SK-N-SH (cell line): Measurements from ENCODE around the gene LHPP. TPM values are rescaled to one million over a fixed set of nuclear protein-coding genes. Genes with fewer than 3 reads are reported as not detected.

Experiments
- CTCF ChIA-PET: fragments of 300-600, 350-600 bp; formaldehyde crosslinking; extraction: SDS; loops from one replicate; lab custom pipeline; 2021; lab: Yijun Ruan, JAX
- POLR2A ChIA-PET: fragments of 350-600 bp; sonication (Branson Sonifier 250); formaldehyde crosslinking; extraction: SDS; loops from one replicate; lab custom pipeline; 2020; ENCODE audit warnings: antibody characterized with exemption, inconsistent platforms; lab: Yijun Ruan, JAX
- DNase-seq: peaks from one replicate; pipeline ENCODE4 v3.0.0; 2012
- H2AFZ ChIP-seq: fragments of 200-600 bp; sonication (generic); 2 replicates; pipeline ENCODE4 v1.8.1; 2016; ENCODE audit warnings: antibody characterized with exemption, mild to moderate bottlenecking, low read depth
- H3F3A ChIP-seq: fragments of 200-600 bp; sonication (generic); replicated peaks from 2 replicates; pipeline ENCODE3; 2016; ENCODE audit warnings: antibody characterized with exemption, mild to moderate bottlenecking; ENCODE audit not compliant: insufficient read depth
- H3K27ac ChIP-seq, 2 experiments: fragments of 200-500 bp in 1 of 2; fragments of 200-600 bp in 1 of 2; sonication (Bioruptor generic) in 1 of 2; sonication (generic), shearing (Covaris generic) in 1 of 2; 2 replicates each; pipeline versions ENCODE4 v1.5.1 to v1.6.1; 2014 to 2016; ENCODE audit warnings: low read depth in 2 of 2, inconsistent platforms in 1 of 2, low read length in 1 of 2, mild to moderate bottlenecking in 1 of 2, mixed read lengths in 1 of 2
- H3K27me3 ChIP-seq: fragments of 200-600 bp; sonication (generic), shearing (Covaris generic); 2 replicates; pipeline ENCODE4 v1.6.1; 2016; ENCODE audit warnings: mixed run types; ENCODE audit not compliant: insufficient read depth
- H3K36me3 ChIP-seq, 2 experiments: fragments of 200-500 bp in 1 of 2; fragments of 200-600 bp in 1 of 2; sonication (Bioruptor generic) in 1 of 2; sonication (generic) in 1 of 2; replicated peaks in 1 of 2; 2 replicates each; pipeline versions ENCODE3 to v1.5.1; 2014 to 2016; ENCODE audit warnings: low read length in 1 of 2, mild to moderate bottlenecking in 1 of 2; ENCODE audit not compliant: insufficient read depth in 2 of 2, control insufficient read depth in 1 of 2
- H3K4me1 ChIP-seq, 2 experiments: fragments of 200-500 bp in 1 of 2; fragments of 200-600 bp in 1 of 2; sonication (Bioruptor generic) in 1 of 2; sonication (generic), shearing (Covaris generic) in 1 of 2; 2 replicates each; pipeline versions ENCODE4 v1.5.1 to v1.6.1; 2014 to 2016; ENCODE audit warnings: low read depth in 1 of 2, low read length in 1 of 2, mixed run types in 1 of 2; ENCODE audit not compliant: insufficient read depth in 2 of 2, control insufficient read depth in 1 of 2
- H3K4me2 ChIP-seq: fragments of 200-600 bp; sonication (generic), shearing (Covaris generic); 2 replicates; pipeline ENCODE4 v1.6.1; 2017; ENCODE audit warnings: mixed run types
- H3K4me3 ChIP-seq, 2 experiments: fragments of 200-500 bp in 1 of 2; fragments of 200-600 bp in 1 of 2; sonication (Bioruptor generic) in 1 of 2; sonication (generic), shearing (Covaris generic) in 1 of 2; 2 replicates each; pipeline versions ENCODE4 v1.5.1 to v1.8.1; 2014 to 2016; ENCODE audit warnings: low read depth in 2 of 2, inconsistent platforms in 1 of 2, low read length in 1 of 2, mild to moderate bottlenecking in 1 of 2, mixed read lengths in 1 of 2, moderate library complexity in 1 of 2
- H3K79me2 ChIP-seq: fragments of 200-600 bp; sonication (generic); 2 replicates; pipeline ENCODE4 v1.8.1; 2017; ENCODE audit warnings: mild to moderate bottlenecking; ENCODE audit not compliant: insufficient read depth
- H3K9ac ChIP-seq: fragments of 200-600 bp; sonication (generic); 2 replicates; pipeline ENCODE4 v1.6.1; 2017; ENCODE audit warnings: mixed run types
- H3K9me2 ChIP-seq: fragments of 200-600 bp; sonication (generic); 2 replicates; pipeline ENCODE4 v1.6.1; 2017; ENCODE audit warnings: mixed run types
- H3K9me3 ChIP-seq: fragments of 200-600 bp; sonication (generic); 2 replicates; pipeline ENCODE4 v1.6.1; 2017; ENCODE audit warnings: mixed run types, mild to moderate bottlenecking, moderate library complexity
- H4K20me1 ChIP-seq: fragments of 200-600 bp; sonication (generic); 2 replicates; pipeline ENCODE4 v1.6.1; 2017; ENCODE audit warnings: mild to moderate bottlenecking, mixed run types; ENCODE audit not compliant: insufficient read depth
- CHD2 ChIP-seq: fragments of 150-350 bp; IDR thresholded peaks from 2 replicates; pipeline ENCODE4 v1.6.1; 2018; ENCODE audit warnings: low read length; ENCODE audit not compliant: partially characterized antibody
- EP300 ChIP-seq, 2 experiments: IDR thresholded peaks; 2 replicates each; pipeline versions ENCODE4 v1.4.0 to v1.6.1; 2012; ENCODE audit warnings: borderline replicate concordance in 1 of 2, low read depth in 1 of 2, low read length in 1 of 2
- FOXJ3 ChIP-seq: sonication (generic); formaldehyde crosslinking; IDR thresholded peaks from 2 replicates; pipeline ENCODE4 v1.5.1; 2020; ENCODE audit warnings: mild to moderate bottlenecking, missing genetic modification reagents
- GATA2 ChIP-seq: sonication (generic); formaldehyde crosslinking; IDR thresholded peaks from 2 replicates; pipeline ENCODE4 v1.5.0; 2020; ENCODE audit warnings: mild to moderate bottlenecking, missing genetic modification reagents
- IRF3 ChIP-seq: fragments of 150-350 bp; IDR thresholded peaks from 2 replicates; pipeline ENCODE4 v1.6.1; 2016; ENCODE audit warnings: mild to moderate bottlenecking, low read depth, low read length
- JUND ChIP-seq: IDR thresholded peaks from 2 replicates; pipeline ENCODE4 v1.4.0; 2012
- MAX ChIP-seq: IDR thresholded peaks from 2 replicates; pipeline ENCODE4 v1.4.0; 2012; ENCODE audit warnings: low read depth
- MEF2A ChIP-seq: IDR thresholded peaks from 2 replicates; pipeline ENCODE4 v1.4.0; 2012; ENCODE audit warnings: low read depth, borderline replicate concordance
- MXI1 ChIP-seq: IDR thresholded peaks from 2 replicates; pipeline ENCODE4 v1.6.1; 2012; ENCODE audit warnings: mild to moderate bottlenecking, low read depth, low read length, improper control_type of control experiment
- NFIC ChIP-seq: IDR thresholded peaks from 2 replicates; pipeline ENCODE4 v1.4.0; 2012; ENCODE audit warnings: borderline replicate concordance
- RAD21 ChIP-seq: IDR thresholded peaks from 2 replicates; pipeline ENCODE4 v1.6.1; 2012; ENCODE audit warnings: mild to moderate bottlenecking, low read length
- RCOR1 ChIP-seq: fragments of 150-350 bp; IDR thresholded peaks from 2 replicates; pipeline ENCODE4 v1.6.1; 2017; ENCODE audit warnings: antibody characterized with exemption, low read length
- RXRA ChIP-seq: IDR thresholded peaks from 2 replicates; pipeline ENCODE4 v1.4.0; 2012; ENCODE audit warnings: low read depth, mild to moderate bottlenecking, borderline replicate concordance
- SMC3 ChIP-seq: IDR thresholded peaks from 2 replicates; pipeline ENCODE4 v1.6.1; 2012; ENCODE audit warnings: low read depth, low read length, improper control_type of control experiment
- TCF12 ChIP-seq: IDR thresholded peaks from 2 replicates; pipeline ENCODE4 v1.4.0; 2012
- TEAD4 ChIP-seq: IDR thresholded peaks from 2 replicates; pipeline ENCODE4 v1.4.0; 2012; ENCODE audit warnings: mild to moderate bottlenecking, borderline replicate concordance; ENCODE audit not compliant: insufficient read depth
- USF1 ChIP-seq: IDR thresholded peaks from 2 replicates; pipeline ENCODE4 v1.4.0; 2012; ENCODE audit warnings: low read depth, borderline replicate concordance
- USF2 ChIP-seq: fragments of 150-350 bp; IDR thresholded peaks from 2 replicates; pipeline ENCODE4 v1.6.1; 2017; ENCODE audit warnings: antibody characterized with exemption, low read length, low read depth, borderline replicate concordance
- YY1 ChIP-seq: IDR thresholded peaks from 2 replicates; pipeline ENCODE4 v1.4.0; 2012; ENCODE audit warnings: low read depth, mild to moderate bottlenecking
- WGBS: methylation state at CpG from one replicate; pipeline ENCODE4 v1.1.6; 2017; ENCODE audit warnings: low lambda C conversion rate; 5-methylcytosine and 5-hydroxymethylcytosine counted together
- polyA plus RNA-seq, 3 experiments: library from polyadenylated mRNA; depleted of rRNA; stranded (reverse); fragments of >200 nt; gene quantifications; 2 replicates each; pipeline ENCODE4 v1.2.3, GENCODE V29; 2012

Gene LHPP
- polyA plus RNA-seq, 1 of the 3 experiments (the other 2 are of a cell fraction), result 29.8 TPM

GRCh38 chr10:124534826-124535601 is 73.4 kb downstream of the LHPP start (continued):
- TF ChIP-seq USF2 (no peak), TEAD4 (no peak), RCOR1 (no peak)

GRCh38 chr10:124535731-124536495 is 74.3 kb downstream of the LHPP start:
- H4K20me1 ChIP-seq, result no peaks in the 10 kb centered on the region
- TF ChIP-seq GATA2, result no peak
- TF ChIP-seq JUND, result no peak
- no peak for TF ChIP-seq USF1
- no peak for TF ChIP-seq IRF3
- no peak for TF ChIP-seq MAX
- no peak for TF ChIP-seq EP300 (IDR thresholded peaks at IDR 0.05; ENCODE audit: borderline replicate concordance in 1 of 2, low read depth in 1 of 2, low read length in 1 of 2)
- TF ChIP-seq RXRA, result no peak
- TF ChIP-seq FOXJ3 (CRISPR knock-in tag), result no peak
- TF ChIP-seq MEF2A, result no peak
- TF ChIP-seq CHD2, result no peak
- TF ChIP-seq RAD21, result no peak
- no peak for TF ChIP-seq YY1
- no peak for TF ChIP-seq SMC3
- no peak for TF ChIP-seq MXI1
- no peak for TF ChIP-seq TCF12
- no peak for TF ChIP-seq NFIC
- TF ChIP-seq, all 33 proteins: peak for 0
- peak; percentile 51 for DNase-seq
- H3K9me3 ChIP-seq, result no peaks in the 10 kb centered on the region
- peaks cover 0 to 6% of the 10 kb centered on the region in 2 experiments; a peak in 1 of 4 replicates for H3K4me1 ChIP-seq
- no peaks in the 10 kb centered on the region for H3K36me3 ChIP-seq
- no peak overlapping the region for H3K4me2 ChIP-seq
- ChIA-PET CTCF (interaction anchor here (0.7 to 15.3 kb wide), 4 partner anchors 9 to 513 kb away, joined by 3 to 192 read pairs (median 54); partner anchors contain the start of gene FAM53B), POLR2A (interaction anchor here (0.8 kb wide), 1 partner anchor 205 kb away, joined by 3 read pairs; no protein-coding TSS in a partner anchor)
- no peaks in the 10 kb centered on the region for H3K27me3 ChIP-seq
- no peaks in the 10 kb centered on the region for H3F3A ChIP-seq
- H3K9me2 ChIP-seq, result no peaks in the 10 kb centered on the region
- H3K27ac ChIP-seq, result no peak overlapping the region
- H3K4me3 ChIP-seq, result no peak overlapping the region
- H3K9ac ChIP-seq, result no peak overlapping the region
- no peak overlapping the region for H2AFZ ChIP-seq
- H3K79me2 ChIP-seq, result no peaks in the 10 kb centered on the region
- 76% methylated on average over 8 of the region's 18 CpGs for WGBS
